Prostate gland (tissue), 2 donors: Measurements from ENCODE around the gene FGB. TPM values are rescaled to one million over a fixed set of nuclear protein-coding genes. Genes with fewer than 3 reads are reported as not detected.

Source experiments
- DNase-seq: peaks from one replicate; pipeline ENCODE4 v3.0.0-alpha.2; 2019; ENCODE audit warnings: low spot score
- H3K27ac ChIP-seq, 2 donors: fragments of 200-600 bp; sonication (generic); 2 replicates each; pipeline ENCODE4 v1.5.1; 2017 to 2019
- H3K27me3 ChIP-seq: fragments of 200-600 bp; sonication (generic); replicated peaks from 2 replicates; pipeline ENCODE4 v1.5.1; 2019; ENCODE audit not compliant: insufficient read depth
- H3K36me3 ChIP-seq, 2 donors: fragments of 200-600 bp; sonication (generic); 1 replicate in 1 of 2; 2 replicates in 1 of 2; pipeline versions ENCODE4 v1.5.1 to v1.8.1; 2017 to 2019
- H3K4me1 ChIP-seq: fragments of 200-600 bp; sonication (generic); replicated peaks from 2 replicates; pipeline ENCODE4 v1.5.1; 2019
- H3K4me3 ChIP-seq, 2 donors: fragments of 200-600 bp; sonication (generic); 2 replicates each; pipeline ENCODE4 v1.5.1; 2017 to 2019
- H3K9me3 ChIP-seq: fragments of 200-600 bp; sonication (generic); 2 replicates; pipeline ENCODE4 v1.5.1; 2017
- CTCF ChIP-seq, 4 experiments: fragments of 200-600 bp in 2 of 4; fragments of 450-650 bp in 2 of 4; sonication (generic) in 2 of 4; IDR thresholded peaks; 1 replicate in 3 of 4; 2 replicates in 1 of 4; pipeline ENCODE4 v1.5.1; 2016 to 2019; ENCODE audit warnings: antibody characterized with exemption in 4 of 4, mild to moderate bottlenecking in 2 of 4, moderate library complexity in 2 of 4
- POLR2A ChIP-seq: fragments of 450-650 bp; IDR thresholded peaks from one replicate; pipeline ENCODE4 v1.6.1; 2016; ENCODE audit warnings: antibody characterized with exemption, mild to moderate bottlenecking
- POLR2AphosphoS5 ChIP-seq: sonication (generic); formaldehyde crosslinking; IDR thresholded peaks from one replicate; pipeline ENCODE4 v1.6.1; 2017; ENCODE audit warnings: antibody characterized with exemption
- WGBS: methylation state at CpG from one replicate; pipeline ENCODE4 v1.1.5; 2018; 5-methylcytosine and 5-hydroxymethylcytosine counted together
- intact Hi-C: fragments of 100-400 bp; cut with DNase I; formaldehyde crosslinking; loops from one replicate; pipeline ENCODE4 v1.14.2; 2022
- total RNA-seq, 2 donors: library from RNA; depleted of rRNA; stranded (reverse); fragments of >200 nt; gene quantifications; one replicate each; pipeline ENCODE4 v1.1.0, GENCODE V29; 2016

Gene FGB
- total RNA-seq, 2 donors from 2014 or later: not detected

DNA sequence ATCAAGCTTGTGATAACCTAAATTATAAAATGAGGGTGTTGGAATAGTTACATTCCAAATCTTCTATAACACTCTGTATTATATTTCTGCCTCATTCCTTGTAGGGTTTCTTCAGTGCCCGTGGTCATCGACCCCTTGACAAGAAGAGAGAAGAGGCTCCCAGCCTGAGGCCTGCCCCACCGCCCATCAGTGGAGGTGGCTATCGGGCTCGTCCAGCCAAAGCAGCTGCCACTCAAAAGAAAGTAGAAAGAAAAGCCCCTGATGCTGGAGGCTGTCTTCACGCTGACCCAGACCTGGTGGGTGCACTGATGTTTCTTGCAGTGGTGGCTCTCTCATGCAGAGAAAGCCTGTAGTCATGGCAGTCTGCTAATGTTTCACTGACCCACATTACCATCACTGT is 2.9 kb downstream of the FGB start:
- no peak for DNase-seq
- Histone ChIP-seq H3K9me3 (no peaks in the 10 kb centered on the region), H3K36me3 (no peaks in the 10 kb centered on the region), H3K27ac (no peak overlapping the region), H3K27me3 (no peaks in the 10 kb centered on the region), H3K4me1 (no peaks in the 10 kb centered on the region), H3K4me3 (no peak overlapping the region)
- 95% methylated on average over 6 of the region's 6 CpGs for WGBS
- TF ChIP-seq POLR2AphosphoS5 (no peak), CTCF (IDR thresholded peaks at IDR 0.05) (no peak), POLR2A (no peak)
- intact Hi-C loops: no loop called here

DNA sequence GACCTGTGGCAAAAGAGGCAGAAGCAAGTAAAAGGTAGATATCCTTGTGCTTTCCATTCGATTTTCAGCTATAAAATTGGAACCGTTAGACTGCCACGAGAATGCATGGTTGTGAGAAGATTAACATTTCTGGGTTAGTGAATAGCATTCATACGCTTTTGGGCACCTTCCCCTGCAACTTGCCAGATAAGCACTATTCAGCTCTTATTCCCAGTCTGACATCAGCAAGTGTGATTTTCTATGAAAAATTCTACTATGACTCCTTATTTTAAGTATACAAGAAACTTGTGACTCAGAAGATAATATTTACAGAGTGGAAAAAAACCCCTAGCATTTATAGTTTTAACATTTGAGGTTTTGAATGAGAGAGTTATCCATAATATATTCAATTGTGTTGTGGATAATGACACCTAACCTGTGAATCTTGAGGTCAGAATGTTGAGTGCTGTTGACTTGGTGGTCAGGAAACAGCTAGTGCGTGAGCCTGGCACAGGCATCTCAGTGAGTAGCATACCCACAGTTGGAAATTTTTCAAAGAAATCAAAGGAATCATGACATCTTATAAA is 3.9 kb downstream of the FGB start:
- intact Hi-C loops: no loop called here

GRCh38 chr4:154569028-154569427 is 6.2 kb downstream of the FGB start:
- Histone ChIP-seq H3K4me1 (no peaks in the 10 kb centered on the region), H3K9me3 (no peaks in the 10 kb centered on the region), H3K36me3 (no peaks in the 10 kb centered on the region), H3K4me3 (no peak overlapping the region), H3K27ac (no peak overlapping the region), H3K27me3 (no peaks in the 10 kb centered on the region)
- WGBS: 25% methylated on average over 3 of the region's 3 CpGs
- intact Hi-C loops: no loop called here
- DNase-seq: no peak
- TF ChIP-seq POLR2A (no peak), CTCF (IDR thresholded peaks at IDR 0.05) (no peak), POLR2AphosphoS5 (no peak)

More for the DNA sequence above, 3.9 kb downstream of the FGB start:
- Histone ChIP-seq H3K27ac (no peak overlapping the region), H3K36me3 (no peaks in the 10 kb centered on the region), H3K27me3 (no peaks in the 10 kb centered on the region), H3K9me3 (no peaks in the 10 kb centered on the region), H3K4me1 (no peaks in the 10 kb centered on the region), H3K4me3 (no peak overlapping the region)
- no peak for TF ChIP-seq CTCF (IDR thresholded peaks at IDR 0.05)
- TF ChIP-seq POLR2A: no peak
- TF ChIP-seq POLR2AphosphoS5: no peak
- no peak for DNase-seq
- WGBS: 85% methylated on average over 5 of the region's 5 CpGs

GRCh38 chr4:154569584-154569983 is 6.8 kb downstream of the FGB start:
- no peak for DNase-seq
- intact Hi-C loops: no loop called here
- no peak overlapping the region for H3K27ac ChIP-seq

More at GRCh38 chr4:154569584-154569983, 6.8 kb downstream of the FGB start:
- 80% methylated on average over 5 of the region's 5 CpGs for WGBS
- no peaks in the 10 kb centered on the region for H3K27me3 ChIP-seq
- no peaks in the 10 kb centered on the region for H3K36me3 ChIP-seq
- no peak overlapping the region for H3K4me3 ChIP-seq
- TF ChIP-seq POLR2AphosphoS5: no peak
- no peak for TF ChIP-seq CTCF (IDR thresholded peaks at IDR 0.05)
- no peak for TF ChIP-seq POLR2A
- no peaks in the 10 kb centered on the region for H3K9me3 ChIP-seq
- no peaks in the 10 kb centered on the region for H3K4me1 ChIP-seq
